ENCODE measurements around the gene HERPUD1. TPM values are rescaled to one million over a fixed set of nuclear protein-coding genes. Genes with fewer than 3 reads are reported as not detected.
A peak's percentile ranks its signal among the peaks of the same experiment; 100 is the strongest.

Gene HERPUD1
- total and polyA plus RNA-seq, 2 of the 13 experiments (the other 11 are each of a cell fraction or from before 2014, with no cell fraction given) = 96.2 to 323 TPM

DNA sequence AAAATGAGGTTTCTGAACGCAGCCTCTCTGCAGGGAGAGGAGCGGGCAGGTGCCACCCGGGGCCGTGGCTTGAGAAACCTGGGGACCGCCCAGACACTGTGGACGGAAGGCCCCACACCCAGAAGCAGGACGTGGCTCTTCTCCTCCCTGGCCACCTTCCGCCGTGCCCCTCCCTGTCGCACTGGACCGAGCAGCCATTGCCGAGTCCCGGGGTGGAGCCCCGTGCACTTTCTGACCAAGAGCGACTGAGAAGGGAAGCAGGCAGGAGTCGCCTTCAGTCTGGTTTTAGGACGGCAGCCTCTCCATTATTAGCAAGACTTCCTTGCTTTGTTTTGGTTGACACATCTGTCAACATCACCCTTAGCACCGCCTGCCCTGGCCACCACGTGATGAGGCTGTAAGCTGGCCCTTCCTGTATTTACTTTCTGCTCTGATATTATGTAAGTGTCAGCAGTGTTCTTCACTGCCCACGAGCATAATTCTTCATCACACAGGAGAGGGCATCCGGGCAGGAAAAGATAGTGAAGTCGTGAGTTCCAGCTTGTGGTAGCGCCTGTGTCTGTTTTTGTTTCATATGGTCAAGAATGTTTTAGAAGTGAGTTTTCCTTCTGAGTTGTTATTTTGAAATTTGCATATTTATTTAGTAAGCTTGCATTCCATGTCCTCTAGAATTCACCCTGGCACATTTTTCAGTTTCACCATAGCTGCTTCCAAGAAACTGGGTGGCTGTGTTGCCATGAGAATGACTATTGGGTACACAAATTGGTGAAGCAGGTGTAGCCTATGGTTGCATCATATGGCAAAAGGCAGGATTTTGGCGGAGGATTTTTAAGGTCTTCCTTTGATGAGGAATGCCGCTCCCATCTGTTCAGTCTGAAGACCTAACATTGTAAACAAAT lies 1.0 kb downstream of the HERPUD1 start (continued):
- TF ChIP-seq, protein P1, sequence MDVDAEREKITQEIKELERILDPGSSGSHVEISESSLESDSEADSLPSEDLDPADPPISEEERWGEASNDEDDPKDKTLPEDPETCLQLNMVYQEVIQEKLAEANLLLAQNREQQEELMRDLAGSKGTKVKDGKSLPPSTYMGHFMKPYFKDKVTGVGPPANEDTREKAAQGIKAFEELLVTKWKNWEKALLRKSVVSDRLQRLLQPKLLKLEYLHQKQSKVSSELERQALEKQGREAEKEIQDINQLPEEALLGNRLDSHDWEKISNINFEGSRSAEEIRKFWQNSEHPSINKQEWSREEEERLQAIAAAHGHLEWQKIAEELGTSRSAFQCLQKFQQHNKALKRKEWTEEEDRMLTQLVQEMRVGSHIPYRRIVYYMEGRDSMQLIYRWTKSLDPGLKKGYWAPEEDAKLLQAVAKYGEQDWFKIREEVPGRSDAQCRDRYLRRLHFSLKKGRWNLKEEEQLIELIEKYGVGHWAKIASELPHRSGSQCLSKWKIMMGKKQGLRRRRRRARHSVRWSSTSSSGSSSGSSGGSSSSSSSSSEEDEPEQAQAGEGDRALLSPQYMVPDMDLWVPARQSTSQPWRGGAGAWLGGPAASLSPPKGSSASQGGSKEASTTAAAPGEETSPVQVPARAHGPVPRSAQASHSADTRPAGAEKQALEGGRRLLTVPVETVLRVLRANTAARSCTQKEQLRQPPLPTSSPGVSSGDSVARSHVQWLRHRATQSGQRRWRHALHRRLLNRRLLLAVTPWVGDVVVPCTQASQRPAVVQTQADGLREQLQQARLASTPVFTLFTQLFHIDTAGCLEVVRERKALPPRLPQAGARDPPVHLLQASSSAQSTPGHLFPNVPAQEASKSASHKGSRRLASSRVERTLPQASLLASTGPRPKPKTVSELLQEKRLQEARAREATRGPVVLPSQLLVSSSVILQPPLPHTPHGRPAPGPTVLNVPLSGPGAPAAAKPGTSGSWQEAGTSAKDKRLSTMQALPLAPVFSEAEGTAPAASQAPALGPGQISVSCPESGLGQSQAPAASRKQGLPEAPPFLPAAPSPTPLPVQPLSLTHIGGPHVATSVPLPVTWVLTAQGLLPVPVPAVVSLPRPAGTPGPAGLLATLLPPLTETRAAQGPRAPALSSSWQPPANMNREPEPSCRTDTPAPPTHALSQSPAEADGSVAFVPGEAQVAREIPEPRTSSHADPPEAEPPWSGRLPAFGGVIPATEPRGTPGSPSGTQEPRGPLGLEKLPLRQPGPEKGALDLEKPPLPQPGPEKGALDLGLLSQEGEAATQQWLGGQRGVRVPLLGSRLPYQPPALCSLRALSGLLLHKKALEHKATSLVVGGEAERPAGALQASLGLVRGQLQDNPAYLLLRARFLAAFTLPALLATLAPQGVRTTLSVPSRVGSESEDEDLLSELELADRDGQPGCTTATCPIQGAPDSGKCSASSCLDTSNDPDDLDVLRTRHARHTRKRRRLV (CRISPR knock-in tag; IDR thresholded peaks at IDR 0.05) = no peak
- TF ChIP-seq PITX1 (CRISPR knock-in tag; IDR thresholded peaks at IDR 0.05) = peak; percentile 0; the same call in 1 of the 2 replicates
- no peak; the same call in 1 of the 2 replicates for TF ChIP-seq KDM4B (CRISPR knock-in tag; IDR thresholded peaks at IDR 0.05)
- no peak for TF ChIP-seq FOXM1 (CRISPR knock-in tag; IDR thresholded peaks at IDR 0.05)
- TF ChIP-seq RBFOX2 (IDR thresholded peaks at IDR 0.05; ENCODE audit: low read depth, low read length) = no peak
- no peak for TF ChIP-seq MBNL3 (CRISPR knock-in tag; conservative IDR thresholded peaks at IDR 0.05)
- no peak; the same call in 1 of the 2 replicates for TF ChIP-seq ZSCAN31 (CRISPR knock-in tag; IDR thresholded peaks at IDR 0.05; ENCODE audit: low read depth)
- TF ChIP-seq KDM2A (CRISPR knock-in tag; IDR thresholded peaks at IDR 0.05; ENCODE audit: borderline replicate concordance, low read depth) = no peak
- no peak for TF ChIP-seq ZNF773 (CRISPR knock-in tag; IDR thresholded peaks at IDR 0.05; ENCODE audit: borderline replicate concordance)
- no peak for TF ChIP-seq CBX1 (IDR thresholded peaks at IDR 0.05; ENCODE audit: low read depth)
- TF ChIP-seq MYPOP (CRISPR knock-in tag; IDR thresholded peaks at IDR 0.05) = peak; percentile 35; the same call in 1 of the 2 replicates
- TF ChIP-seq TBL1XR1 (IDR thresholded peaks at IDR 0.05; ENCODE audit: borderline replicate concordance, low read length, partially characterized antibody) = no peak
- no peak for TF ChIP-seq ZFP82 (CRISPR knock-in tag; IDR thresholded peaks at IDR 0.05; ENCODE audit: borderline replicate concordance)
- peak; percentile 57 for TF ChIP-seq KMT2B (CRISPR knock-in tag; IDR thresholded peaks at IDR 0.05)
- no peak for TF ChIP-seq ZNF280B (CRISPR knock-in tag; IDR thresholded peaks at IDR 0.05; ENCODE audit: borderline replicate concordance)
- TF ChIP-seq, protein P2, sequence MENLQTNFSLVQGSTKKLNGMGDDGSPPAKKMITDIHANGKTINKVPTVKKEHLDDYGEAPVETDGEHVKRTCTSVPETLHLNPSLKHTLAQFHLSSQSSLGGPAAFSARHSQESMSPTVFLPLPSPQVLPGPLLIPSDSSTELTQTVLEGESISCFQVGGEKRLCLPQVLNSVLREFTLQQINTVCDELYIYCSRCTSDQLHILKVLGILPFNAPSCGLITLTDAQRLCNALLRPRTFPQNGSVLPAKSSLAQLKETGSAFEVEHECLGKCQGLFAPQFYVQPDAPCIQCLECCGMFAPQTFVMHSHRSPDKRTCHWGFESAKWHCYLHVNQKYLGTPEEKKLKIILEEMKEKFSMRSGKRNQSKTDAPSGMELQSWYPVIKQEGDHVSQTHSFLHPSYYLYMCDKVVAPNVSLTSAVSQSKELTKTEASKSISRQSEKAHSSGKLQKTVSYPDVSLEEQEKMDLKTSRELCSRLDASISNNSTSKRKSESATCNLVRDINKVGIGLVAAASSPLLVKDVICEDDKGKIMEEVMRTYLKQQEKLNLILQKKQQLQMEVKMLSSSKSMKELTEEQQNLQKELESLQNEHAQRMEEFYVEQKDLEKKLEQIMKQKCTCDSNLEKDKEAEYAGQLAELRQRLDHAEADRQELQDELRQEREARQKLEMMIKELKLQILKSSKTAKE (CRISPR knock-in tag; IDR thresholded peaks at IDR 0.05; ENCODE audit: borderline replicate concordance) = peak; percentile 66
- no peak for TF ChIP-seq KLF15 (CRISPR knock-in tag; IDR thresholded peaks at IDR 0.05; ENCODE audit: borderline replicate concordance)
